Smooth muscle cell (in vitro differentiated cells): ENCODE data around the gene AKT1S1. TPM values are rescaled to one million over a fixed set of nuclear protein-coding genes. Genes with fewer than 3 reads are reported as not detected.

Experiments
- DNase-seq: peaks from one replicate; lab custom pipeline; 2025; ENCODE audit not compliant: unreplicated experiment; lab: John Stamatoyannopoulos, UW
- H2AFZ ChIP-seq: fragments of 200-600 bp; sonication (generic); 2 replicates; pipeline ENCODE4 v1.6.0; 2016; ENCODE audit warnings: antibody characterized with exemption, low read depth, mild to moderate bottlenecking
- H3F3A ChIP-seq: fragments of 200-600 bp; sonication (generic); 2 replicates; pipeline ENCODE4 v1.6.0; 2017; ENCODE audit warnings: antibody characterized with exemption, low read depth
- H3K27ac ChIP-seq: fragments of 200-600 bp; sonication (generic); 2 replicates; pipeline ENCODE4 v1.5.1; 2016; ENCODE audit warnings: low read depth, mild to moderate bottlenecking
- H3K27me3 ChIP-seq: fragments of 200-600 bp; sonication (generic); 2 replicates; pipeline ENCODE4 v1.6.1; 2016; ENCODE audit warnings: low read depth, mild to moderate bottlenecking
- H3K36me3 ChIP-seq: fragments of 200-600 bp; sonication (generic); 2 replicates; pipeline ENCODE4 v1.5.1; 2016; ENCODE audit warnings: low read depth
- H3K4me1 ChIP-seq: fragments of 200-600 bp; sonication (generic); 2 replicates; pipeline ENCODE4 v1.5.1; 2016; ENCODE audit warnings: low read depth
- H3K4me2 ChIP-seq: fragments of 200-600 bp; sonication (generic); 2 replicates; pipeline ENCODE4 v1.6.0; 2016; ENCODE audit warnings: mild to moderate bottlenecking
- H3K4me3 ChIP-seq: fragments of 200-600 bp; sonication (generic); 2 replicates; pipeline ENCODE4 v1.5.1; 2016; ENCODE audit warnings: mild to moderate bottlenecking
- H3K79me2 ChIP-seq: fragments of 200-600 bp; sonication (generic); 2 replicates; pipeline ENCODE4 v1.6.0; 2016; ENCODE audit warnings: low read depth, mild to moderate bottlenecking
- H3K9ac ChIP-seq: fragments of 200-600 bp; sonication (generic); 2 replicates; pipeline ENCODE4 v1.6.0; 2016; ENCODE audit warnings: low read depth
- H3K9me3 ChIP-seq: fragments of 200-600 bp; sonication (generic); replicated peaks from 2 replicates; pipeline ENCODE4 v1.5.1; 2016; ENCODE audit warnings: low read depth
- H4K20me1 ChIP-seq: fragments of 200-600 bp; sonication (generic); 2 replicates; pipeline ENCODE4 v1.6.0; 2016; ENCODE audit warnings: low read depth
- CTCF ChIP-seq: fragments of 200-600 bp; sonication (generic); IDR thresholded peaks from 2 replicates; pipeline ENCODE4 v1.5.1; 2017; ENCODE audit warnings: borderline replicate concordance, mild to moderate bottlenecking, antibody characterized with exemption; ENCODE audit not compliant: insufficient read depth, poor library complexity, severe bottlenecking
- WGBS: methylation state at CpG from one replicate; pipeline ENCODE4 v1.1.7; 2016; ENCODE audit warnings: low lambda C conversion rate; 5-methylcytosine and 5-hydroxymethylcytosine counted together
- polyA plus RNA-seq: library from polyadenylated mRNA; unstranded; fragments of >200 nt; fragmentation: Nextera tagmentation; extraction: Ambion mirVana; gene quantifications from 2 replicates; pipeline ENCODE4 v1.2.1, GENCODE V29; 2016
- total RNA-seq: library from RNA; depleted of rRNA; stranded (reverse); fragments of >200 nt; gene quantifications from 2 replicates; pipeline ENCODE4 v1.2.3, GENCODE V29; 2014

AKT1S1 gene
- total and polyA plus RNA-seq, 2 experiments from 2014 or later, result 15.8 to 72.2 TPM

- H3K36me3 ChIP-seq, result peaks cover 8% of the 10 kb centered on the region
- H3K27me3 ChIP-seq, result no peaks in the 10 kb centered on the region
- H3K9me3 ChIP-seq, result no peaks in the 10 kb centered on the region
- H3K27ac ChIP-seq, result no peak overlapping the region
- H3F3A ChIP-seq, result no peaks in the 10 kb centered on the region
- no peaks in the 10 kb centered on the region for H4K20me1 ChIP-seq
- no peak overlapping the region for H3K4me3 ChIP-seq
- no peak overlapping the region for H3K9ac ChIP-seq
- H2AFZ ChIP-seq, result no peak overlapping the region
- DNase-seq, result no peak
- no peaks in the 10 kb centered on the region for H3K4me1 ChIP-seq
- H3K4me2 ChIP-seq, result no peak overlapping the region
- H3K79me2 ChIP-seq, result no peaks in the 10 kb centered on the region
- WGBS, result 86% methylated on average over 18 of the region's 18 CpGs
- no peak for TF ChIP-seq CTCF
These were observed 38.1 kb downstream of the AKT1S1 start for GRCh38 chr19:49838885-49839588.

- H2AFZ ChIP-seq, result no peak overlapping the region
- no peak for TF ChIP-seq CTCF
- H3K27me3 ChIP-seq, result no peaks in the 10 kb centered on the region
- peaks cover 8% of the 10 kb centered on the region for H3K36me3 ChIP-seq
- H3K4me3 ChIP-seq, result no peak overlapping the region
- WGBS, result 97% methylated on average over 9 of the region's 9 CpGs
- no peaks in the 10 kb centered on the region for H3K79me2 ChIP-seq
- H3F3A ChIP-seq, result no peaks in the 10 kb centered on the region
- H3K9me3 ChIP-seq, result no peaks in the 10 kb centered on the region
- H4K20me1 ChIP-seq, result no peaks in the 10 kb centered on the region
- DNase-seq, result no peak
- H3K4me2 ChIP-seq, result no peak overlapping the region
- H3K4me1 ChIP-seq, result no peaks in the 10 kb centered on the region
- peak overlapping the region; percentile 41 for H3K27ac ChIP-seq
- peak overlapping the region; percentile 12 for H3K9ac ChIP-seq
These were observed 39.7 kb downstream of the AKT1S1 start for GRCh38 chr19:49837425-49837824.

- peak; percentile 7 for DNase-seq
- no peak for TF ChIP-seq CTCF
- H3K36me3 ChIP-seq, result peaks cover 8% of the 10 kb centered on the region
These were observed 40.2 kb downstream of the AKT1S1 start for GRCh38 chr19:49837009-49837310.

GRCh38 chr19:49836176-49837008 is 40.8 kb downstream of the AKT1S1 start:
- no peaks in the 10 kb centered on the region for H4K20me1 ChIP-seq
- H3K4me2 ChIP-seq, result no peak overlapping the region
- peak overlapping the region; percentile 12 for H3K9ac ChIP-seq
- no peak for DNase-seq
- H3K27me3 ChIP-seq, result no peaks in the 10 kb centered on the region
- 88% methylated on average over 19 of the region's 20 CpGs for WGBS
- no peaks in the 10 kb centered on the region for H3F3A ChIP-seq
- H3K36me3 ChIP-seq, result peaks cover 8% of the 10 kb centered on the region
- no peak overlapping the region for H3K4me3 ChIP-seq
- H3K4me1 ChIP-seq, result no peaks in the 10 kb centered on the region
- no peak overlapping the region for H2AFZ ChIP-seq
- H3K27ac ChIP-seq, result peak overlapping the region; percentile 41
- no peaks in the 10 kb centered on the region for H3K79me2 ChIP-seq
- no peaks in the 10 kb centered on the region for H3K9me3 ChIP-seq
- TF ChIP-seq CTCF, result no peak

More at GRCh38 chr19:49837009-49837310, 40.2 kb downstream of the AKT1S1 start:
- H3K9ac ChIP-seq, result peak overlapping the region; percentile 12
- no peaks in the 10 kb centered on the region for H4K20me1 ChIP-seq
- WGBS, result 54% methylated on average over 5 of the region's 5 CpGs
- H3K27ac ChIP-seq, result peak overlapping the region; percentile 41
- H3K79me2 ChIP-seq, result no peaks in the 10 kb centered on the region
- H3K4me2 ChIP-seq, result no peak overlapping the region
- H3K4me1 ChIP-seq, result no peaks in the 10 kb centered on the region
- no peak overlapping the region for H3K4me3 ChIP-seq
- H2AFZ ChIP-seq, result no peak overlapping the region
- H3K27me3 ChIP-seq, result no peaks in the 10 kb centered on the region
- H3K9me3 ChIP-seq, result no peaks in the 10 kb centered on the region
- no peaks in the 10 kb centered on the region for H3F3A ChIP-seq
